HG02885 (cell line): Measurements from ENCODE around the gene STON2.
"Not testable (repeated sequence)": the region's sequence is repeated elsewhere in the genome, so short reads cannot be mapped to it uniquely, and the experiment has no call there.

ENCODE experiments used
- ATAC-seq: cut with Tn5 transposase; IDR thresholded peaks from one replicate; pipeline ENCODE4 v1.9.1; 2021; ENCODE audit warnings: mild to moderate bottlenecking; ENCODE audit not compliant: unreplicated experiment, poor library complexity

The STON2 gene

GRCh38 chr14:81386290-81386745 lies 13.8 kb downstream of the STON2 start:
- no peak for ATAC-seq

- ATAC-seq: no peak
These were observed 14.2 kb downstream of the STON2 start for GRCh38 chr14:81385886-81386285.

- ATAC-seq: no peak
These were observed 14.7 kb downstream of the STON2 start for GRCh38 chr14:81385419-81385818.

- ATAC-seq: no peak
These were observed 15.2 kb downstream of the STON2 start for GRCh38 chr14:81384900-81385299.

- ATAC-seq: no peak
These were observed 17.5 kb downstream of the STON2 start for GRCh38 chr14:81382517-81383225.

- ATAC-seq: not testable (repeated sequence)
These were observed 20.1 kb downstream of the STON2 start for GRCh38 chr14:81380009-81380408.

GRCh38 chr14:81371802-81372201 lies 28.3 kb downstream of the STON2 start:
- ATAC-seq: no peak

GRCh38 chr14:81367563-81367962 lies 32.6 kb downstream of the STON2 start:
- ATAC-seq: no peak

GRCh38 chr14:81366884-81367283 lies 33.2 kb downstream of the STON2 start:
- no peak for ATAC-seq

GRCh38 chr14:81366214-81366613 lies 33.9 kb downstream of the STON2 start:
- ATAC-seq: no peak

- ATAC-seq: no peak
These were observed 36.3 kb downstream of the STON2 start for GRCh38 chr14:81363746-81364378.

- no peak for ATAC-seq
These were observed 46.3 kb downstream of the STON2 start for GRCh38 chr14:81353691-81354323.

- ATAC-seq: no peak
These were observed 47.7 kb downstream of the STON2 start for GRCh38 chr14:81352413-81352812.

- no peak for ATAC-seq
These were observed 48.9 kb downstream of the STON2 start for GRCh38 chr14:81351205-81351604.

- ATAC-seq: no peak
These were observed 49.6 kb downstream of the STON2 start for GRCh38 chr14:81350344-81351130.

- no peak for ATAC-seq
These were observed 52.1 kb downstream of the STON2 start for GRCh38 chr14:81348061-81348460.

GRCh38 chr14:81345781-81346180 lies 54.3 kb downstream of the STON2 start:
- no peak for ATAC-seq

GRCh38 chr14:81344481-81345160 lies 55.5 kb downstream of the STON2 start:
- no peak for ATAC-seq

- ATAC-seq: no peak
These were observed 56.4 kb downstream of the STON2 start for GRCh38 chr14:81343701-81344100.
